Bronchial epithelial cell (primary cell): ENCODE data around the gene BTBD1. TPM values are rescaled to one million over a fixed set of nuclear protein-coding genes. Genes with fewer than 3 reads are reported as not detected.

Experiments
- DNase-seq: peaks from one replicate; pipeline ENCODE4 v3.0.0-alpha.2; 2010; ENCODE audit warnings: low read depth
- FAIRE-seq: peaks from 2 replicates; lab custom pipeline; 2011; peaks lifted over from hg19 to GRCh38; lab: Jason Lieb, UNC
- H3K27me3 ChIP-seq: 2 replicates; pipeline ENCODE4 v1.5.1; 2011; ENCODE audit warnings: low read length; ENCODE audit not compliant: control insufficient read depth, insufficient read depth
- H3K36me3 ChIP-seq: 2 replicates; pipeline ENCODE4 v1.5.1; 2011; ENCODE audit warnings: low read length; ENCODE audit not compliant: control insufficient read depth, insufficient read depth
- H3K4me3 ChIP-seq: 2 replicates; pipeline ENCODE4 v1.5.1; 2011; ENCODE audit warnings: mild to moderate bottlenecking, low read depth, low read length, control low read depth
- CTCF ChIP-seq: IDR thresholded peaks from 2 replicates; pipeline ENCODE4 v1.5.1; 2011; ENCODE audit warnings: mild to moderate bottlenecking, moderate library complexity, low read length, control low read depth, inconsistent platforms; ENCODE audit not compliant: insufficient read depth, severe bottlenecking
- total RNA-seq: library from RNA; depleted of rRNA; stranded (reverse); fragments of >200 nt; gene quantifications from 2 replicates; pipeline ENCODE4 v1.2.1, GENCODE V29; 2014

Gene BTBD1
- total RNA-seq, 1 donor from 2014 or later: 78.2 TPM

DNA sequence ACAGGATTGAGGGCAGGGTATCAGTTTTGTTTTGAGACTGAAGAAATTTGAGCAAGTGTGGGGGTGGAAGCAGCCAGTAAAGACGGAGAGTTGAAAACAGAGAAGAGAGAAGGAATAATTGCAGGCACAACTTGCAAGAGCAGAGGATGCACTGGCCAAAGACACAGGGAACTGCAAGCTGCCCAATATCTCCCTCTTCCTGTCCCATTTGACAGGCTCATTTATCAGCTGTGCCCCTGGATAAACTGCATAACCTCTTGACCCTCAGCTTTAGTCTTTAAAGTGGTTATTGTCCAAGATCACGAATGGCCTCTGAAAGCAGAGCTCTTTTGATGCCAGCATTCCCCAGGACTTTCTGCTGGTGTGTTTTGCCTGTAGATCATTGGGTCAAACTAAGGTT lies 86.1 kb downstream of the BTBD1 start:
- Histone ChIP-seq H3K27me3 (no peaks in the 10 kb centered on the region), H3K36me3 (no peaks in the 10 kb centered on the region), H3K4me3 (no peak overlapping the region)
- no peak for DNase-seq
- no peak for TF ChIP-seq CTCF
- FAIRE-seq: no peak

- Histone ChIP-seq H3K27me3 (no peaks in the 10 kb centered on the region), H3K36me3 (no peaks in the 10 kb centered on the region), H3K4me3 (no peak overlapping the region)
- FAIRE-seq: no peak
- no peak for DNase-seq
- no peak for TF ChIP-seq CTCF
Observed at GRCh38 chr15:82979726-82980125, 87.3 kb downstream of the BTBD1 start.

GRCh38 chr15:82978438-82978837 lies 88.6 kb downstream of the BTBD1 start:
- no peaks in the 10 kb centered on the region for H3K27me3 ChIP-seq
- FAIRE-seq (no peak), DNase-seq (no peak)
- TF ChIP-seq CTCF: no peak
- H3K4me3 ChIP-seq: no peak overlapping the region
- H3K36me3 ChIP-seq: no peaks in the 10 kb centered on the region

DNA sequence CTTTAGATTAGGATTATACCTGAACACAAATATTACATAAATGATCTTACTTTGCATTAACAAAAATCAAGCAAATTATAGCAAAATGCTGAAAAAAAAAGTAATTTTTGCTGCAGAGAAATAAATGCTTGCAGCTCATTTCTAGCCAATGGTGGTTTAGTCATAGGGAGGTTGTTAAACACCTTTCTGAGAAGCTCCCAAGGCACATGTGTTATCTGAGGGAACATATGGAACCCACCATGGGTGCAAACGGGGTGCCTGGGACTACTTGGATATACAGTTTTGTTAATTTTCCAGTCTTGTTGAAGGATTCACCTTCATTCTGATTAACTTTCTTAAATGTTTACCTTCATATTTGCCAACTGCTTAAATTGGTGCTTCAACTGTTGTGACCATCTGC lies 90.0 kb downstream of the BTBD1 start:
- DNase-seq (no peak), FAIRE-seq (no peak)
- H3K36me3 ChIP-seq: no peaks in the 10 kb centered on the region
- no peak overlapping the region for H3K4me3 ChIP-seq
- no peaks in the 10 kb centered on the region for H3K27me3 ChIP-seq
- no peak for TF ChIP-seq CTCF

GRCh38 chr15:82972990-82973389 lies 94.1 kb downstream of the BTBD1 start:
- Histone ChIP-seq H3K36me3 (no peaks in the 10 kb centered on the region), H3K27me3 (no peaks in the 10 kb centered on the region), H3K4me3 (no peak overlapping the region)
- DNase-seq (no peak), FAIRE-seq (no peak)
- no peak for TF ChIP-seq CTCF

GRCh38 chr15:82971218-82971984 lies 95.7 kb downstream of the BTBD1 start:
- no peaks in the 10 kb centered on the region for H3K36me3 ChIP-seq
- H3K4me3 ChIP-seq: no peak overlapping the region
- FAIRE-seq (no peak), DNase-seq (no peak)
- no peak for TF ChIP-seq CTCF
- no peaks in the 10 kb centered on the region for H3K27me3 ChIP-seq
